Transverse colon (tissue), 4 donors: ENCODE measurements around the gene CSH2.
"Not testable (repeated sequence)": the region's sequence is repeated elsewhere in the genome, so short reads cannot be mapped to it uniquely, and the experiment has no call there.

Source experiments
- EP300 ChIP-seq: sonication (generic); formaldehyde crosslinking; IDR thresholded peaks from one replicate; pipeline ENCODE4 v1.6.1; 2017; ENCODE audit warnings: antibody characterized with exemption, low read depth
- POLR2A ChIP-seq: fragments of 450-650 bp; IDR thresholded peaks from one replicate; pipeline ENCODE4 v1.6.1; 2016; ENCODE audit warnings: antibody characterized with exemption, mild to moderate bottlenecking, moderate library complexity
- POLR2AphosphoS5 ChIP-seq, 3 donors: sonication (generic); formaldehyde crosslinking; IDR thresholded peaks; one replicate each; pipeline ENCODE4 v1.6.1; 2016; ENCODE audit warnings: antibody characterized with exemption in 3 of 3
- TF ChIP-seq, protein P1 (sequence below), 5 experiments: fragments of 200-600 bp in 3 of 5; fragments of 450-650 bp in 2 of 5; sonication (generic) in 3 of 5; IDR thresholded peaks; 1 replicate in 2 of 5; 2 replicates in 3 of 5; pipeline ENCODE4 v1.5.1; 2016 to 2017; ENCODE audit warnings: antibody characterized with exemption in 5 of 5, inconsistent platforms in 3 of 5, mild to moderate bottlenecking in 2 of 5, moderate library complexity in 1 of 5

DNA sequence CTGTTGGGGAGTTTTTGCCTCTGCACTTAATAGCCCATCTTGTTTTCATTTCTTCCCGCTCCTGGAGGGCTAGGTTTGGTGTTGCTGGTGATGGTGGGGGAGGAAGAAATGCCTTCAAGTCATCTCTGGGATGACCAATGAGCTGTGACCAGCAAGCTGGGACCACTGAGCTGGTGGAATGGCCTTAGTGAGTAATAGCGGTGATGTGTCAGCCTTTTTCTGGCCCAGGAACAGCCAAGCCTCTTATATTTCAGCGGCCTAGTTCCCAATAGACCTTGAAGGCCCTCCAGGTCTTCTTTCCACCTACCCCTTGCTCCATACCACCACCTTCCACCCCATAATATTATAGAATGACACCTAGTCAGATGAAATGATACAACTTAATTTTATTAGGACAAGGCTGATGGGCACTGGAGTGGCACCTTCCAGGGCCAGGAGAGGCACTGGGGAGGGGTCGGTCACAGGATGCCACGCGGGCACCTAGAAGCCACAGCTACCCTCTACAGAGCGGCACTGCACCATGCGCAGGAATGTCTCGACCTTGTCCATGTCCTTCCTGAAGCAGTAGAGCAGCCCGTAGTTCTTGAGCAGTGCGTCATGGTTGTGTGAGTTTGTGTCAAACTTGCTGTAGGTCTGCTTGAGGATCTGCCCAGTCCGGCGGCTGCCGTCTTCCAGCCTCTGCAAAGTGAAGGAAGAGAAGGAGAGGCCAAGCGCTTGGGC, 1.7 kb downstream of the CSH2 start:
- not testable (repeated sequence) for TF ChIP-seq POLR2A; EP300; POLR2AphosphoS5 (IDR thresholded peaks at IDR 0.05)
- TF ChIP-seq, protein P1, sequence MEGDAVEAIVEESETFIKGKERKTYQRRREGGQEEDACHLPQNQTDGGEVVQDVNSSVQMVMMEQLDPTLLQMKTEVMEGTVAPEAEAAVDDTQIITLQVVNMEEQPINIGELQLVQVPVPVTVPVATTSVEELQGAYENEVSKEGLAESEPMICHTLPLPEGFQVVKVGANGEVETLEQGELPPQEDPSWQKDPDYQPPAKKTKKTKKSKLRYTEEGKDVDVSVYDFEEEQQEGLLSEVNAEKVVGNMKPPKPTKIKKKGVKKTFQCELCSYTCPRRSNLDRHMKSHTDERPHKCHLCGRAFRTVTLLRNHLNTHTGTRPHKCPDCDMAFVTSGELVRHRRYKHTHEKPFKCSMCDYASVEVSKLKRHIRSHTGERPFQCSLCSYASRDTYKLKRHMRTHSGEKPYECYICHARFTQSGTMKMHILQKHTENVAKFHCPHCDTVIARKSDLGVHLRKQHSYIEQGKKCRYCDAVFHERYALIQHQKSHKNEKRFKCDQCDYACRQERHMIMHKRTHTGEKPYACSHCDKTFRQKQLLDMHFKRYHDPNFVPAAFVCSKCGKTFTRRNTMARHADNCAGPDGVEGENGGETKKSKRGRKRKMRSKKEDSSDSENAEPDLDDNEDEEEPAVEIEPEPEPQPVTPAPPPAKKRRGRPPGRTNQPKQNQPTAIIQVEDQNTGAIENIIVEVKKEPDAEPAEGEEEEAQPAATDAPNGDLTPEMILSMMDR (IDR thresholded peaks at IDR 0.05) = not testable (repeated sequence)
